HepG2 (cell line): Measurements from ENCODE around the gene SOCS3. TPM values are rescaled to one million over a fixed set of nuclear protein-coding genes. Genes with fewer than 3 reads are reported as not detected.
A peak's percentile ranks its signal among the peaks of the same experiment; 100 is the strongest.

ENCODE experiments used
- ARNT2 ChIP-seq: sonication (generic); formaldehyde crosslinking; IDR thresholded peaks from 2 replicates; pipeline ENCODE4 v1.8.0; 2022; ENCODE audit warnings: mild to moderate bottlenecking, low read depth, missing genetic modification reagents, moderate library complexity
- CREBL2 ChIP-seq: sonication (generic); formaldehyde crosslinking; IDR thresholded peaks from 2 replicates; pipeline ENCODE4 v1.8.1; 2023; ENCODE audit warnings: missing genetic modification reagents, mild to moderate bottlenecking, borderline replicate concordance
- DNMT1 ChIP-seq: sonication (generic); formaldehyde crosslinking; IDR thresholded peaks from 2 replicates; pipeline ENCODE4 v1.5.1; 2020; ENCODE audit warnings: mild to moderate bottlenecking, missing genetic modification reagents
- HOXA5 ChIP-seq: sonication (generic); formaldehyde crosslinking; IDR thresholded peaks from 2 replicates; pipeline ENCODE4 v1.4.0; 2020; ENCODE audit warnings: missing genetic modification reagents
- IRF9 ChIP-seq: sonication (generic); formaldehyde crosslinking; IDR thresholded peaks from 2 replicates; pipeline ENCODE4 v1.8.0; 2022; ENCODE audit warnings: missing genetic modification reagents, mild to moderate bottlenecking, borderline replicate concordance
- RFX1 ChIP-seq: fragments of 450-650 bp; IDR thresholded peaks from 2 replicates; pipeline ENCODE4 v1.6.1; 2017
- ZBTB39 ChIP-seq: sonication (generic); formaldehyde crosslinking; IDR thresholded peaks from 2 replicates; pipeline ENCODE4 v1.5.0; 2020; ENCODE audit warnings: missing genetic modification reagents
- ZNF142 ChIP-seq: sonication (generic); formaldehyde crosslinking; IDR thresholded peaks from 2 replicates; pipeline ENCODE4 v1.4.0; 2020; ENCODE audit warnings: missing genetic modification reagents
- ZNF281 ChIP-seq: sonication (generic); formaldehyde crosslinking; IDR thresholded peaks from 2 replicates; pipeline ENCODE4 v1.4.0; 2020; ENCODE audit warnings: missing genetic modification reagents, borderline replicate concordance
- ZNF317 ChIP-seq: sonication (generic); formaldehyde crosslinking; IDR thresholded peaks from 2 replicates; pipeline ENCODE4 v1.5.0; 2020; ENCODE audit warnings: mild to moderate bottlenecking, missing genetic modification reagents
- ZNF580 ChIP-seq: IDR thresholded peaks from 2 replicates; pipeline ENCODE4 v1.6.1; 2016; ENCODE audit warnings: low read depth, borderline replicate concordance
- ZNF644 ChIP-seq: IDR thresholded peaks from 2 replicates; pipeline ENCODE4 v1.6.1; 2016; ENCODE audit warnings: low read depth
- ZNF670 ChIP-seq: sonication (generic); formaldehyde crosslinking; IDR thresholded peaks from 2 replicates; pipeline ENCODE4 v1.8.0; 2022; ENCODE audit warnings: mild to moderate bottlenecking, missing genetic modification reagents, borderline replicate concordance
- ZNF7 ChIP-seq: IDR thresholded peaks from 2 replicates; pipeline ENCODE4 v1.6.1; 2016; ENCODE audit warnings: missing biosample characterization, missing genetic modification reagents
- ZSCAN21 ChIP-seq: sonication (generic); formaldehyde crosslinking; IDR thresholded peaks from 2 replicates; pipeline ENCODE4 v1.8.0; 2022; ENCODE audit warnings: mild to moderate bottlenecking, missing genetic modification reagents, moderate library complexity, borderline replicate concordance
- polyA plus RNA-seq, 8 experiments: library from polyadenylated mRNA; depleted of rRNA in 3 of 8; stranded (reverse) in 7 of 8; unstranded in 1 of 8; fragments of >200 nt; fragmentation: Illumina TruSeq in 4 of 8; extraction: Trizol in 4 of 8; gene quantifications; 2 replicates each; pipeline versions ENCODE4 v1.2.1 to v1.2.3, GENCODE V29; 2011 to 2016; ENCODE audit warnings: low read depth in 4 of 8, missing spikeins in 1 of 8, mixed read lengths in 1 of 8; ENCODE audit not compliant: insufficient read depth in 1 of 8
- total RNA-seq, 5 experiments: library from RNA; depleted of rRNA; stranded (reverse); fragments of >200 nt; fragmentation: Illumina TruSeq; extraction: Trizol; gene quantifications; 2 replicates each; pipeline ENCODE4 v1.2.3, GENCODE V29; 2016; ENCODE audit warnings: low read depth in 1 of 5

The SOCS3 gene
- total and polyA plus RNA-seq, 2 of the 13 experiments (the other 11 are each of a cell fraction or from before 2014, with no cell fraction given) = 0.77 to 2.4 TPM

- TF ChIP-seq ZNF670 (CRISPR knock-in tag) = no peak
- TF ChIP-seq ZNF281 (CRISPR knock-in tag) = no peak
- 0 out of 2 replicates have a peak, but pooled peaks have one; percentile 33 for TF ChIP-seq CREBL2 (CRISPR knock-in tag)
- TF ChIP-seq IRF9 = 0 out of 2 replicates have a peak, but pooled peaks have one; percentile 51
- no peak for TF ChIP-seq DNMT1 (CRISPR knock-in tag)
- no peak for TF ChIP-seq HOXA5 (CRISPR knock-in tag)
- TF ChIP-seq ZNF7 = no peak
- peak; percentile 88 for TF ChIP-seq ZNF142 (CRISPR knock-in tag)
- no peak for TF ChIP-seq ZNF644 (CRISPR knock-in tag)
- TF ChIP-seq ARNT2 (CRISPR knock-in tag) = 0 out of 2 replicates have a peak, but pooled peaks have one; percentile 23
- TF ChIP-seq ZSCAN21 (CRISPR knock-in tag) = 0 out of 2 replicates have a peak, but pooled peaks have one; percentile 22
- no peak for TF ChIP-seq ZBTB39 (CRISPR knock-in tag)
- peak; percentile 44; the same call in 1 of the 2 replicates for TF ChIP-seq RFX1
- TF ChIP-seq ZNF580 = 0 out of 2 replicates have a peak, but pooled peaks have one; percentile 28
- TF ChIP-seq ZNF317 = no peak
Measured at GRCh38 chr17:78341559-78342448, 18.1 kb downstream of the SOCS3 start (continued).
